Liver (tissue), 9 donors: ENCODE data around the gene AREG. TPM values are rescaled to one million over a fixed set of nuclear protein-coding genes. Genes with fewer than 3 reads are reported as not detected.

ENCODE experiments used
- DNase-seq: peaks from one replicate; pipeline ENCODE4 v3.0.0-alpha.2; 2017; ENCODE audit warnings: low spot score
- H3K27ac ChIP-seq, 2 donors: one replicate each; pipeline ENCODE4 v1.7.0; 2013; ENCODE audit warnings: inconsistent platforms in 2 of 2, low read length in 2 of 2, control low read depth in 1 of 2, low read depth in 1 of 2, mild to moderate bottlenecking in 1 of 2
- H3K27me3 ChIP-seq, 4 donors: one replicate each; pipeline versions ENCODE4 v1.6.1 to v1.7.0; 2013; ENCODE audit warnings: low read length in 3 of 4, inconsistent platforms in 1 of 4, mild to moderate bottlenecking in 1 of 4, moderate library complexity in 1 of 4; ENCODE audit not compliant: control insufficient read depth in 4 of 4, insufficient read depth in 4 of 4
- H3K36me3 ChIP-seq, 4 donors: one replicate each; pipeline versions ENCODE4 v1.6.1 to v1.7.0; 2013; ENCODE audit warnings: low read length in 3 of 4, mild to moderate bottlenecking in 3 of 4, low read depth in 1 of 4, moderate library complexity in 1 of 4; ENCODE audit not compliant: control insufficient read depth in 4 of 4, insufficient read depth in 3 of 4
- H3K4me1 ChIP-seq, 4 donors: one replicate each; pipeline versions ENCODE4 v1.6.1 to v1.7.0; 2013; ENCODE audit warnings: low read length in 3 of 4, mild to moderate bottlenecking in 3 of 4, moderate library complexity in 1 of 4; ENCODE audit not compliant: control insufficient read depth in 4 of 4, insufficient read depth in 4 of 4
- H3K4me3 ChIP-seq, 3 donors: one replicate each; pipeline versions ENCODE4 v1.6.1 to v1.7.0; 2013; ENCODE audit warnings: low read length in 3 of 3, control low read depth in 1 of 3, low read depth in 1 of 3, mild to moderate bottlenecking in 1 of 3
- H3K9ac ChIP-seq, 2 donors: one replicate each; pipeline ENCODE4 v1.7.0; 2013; ENCODE audit warnings: low read length in 2 of 2, mild to moderate bottlenecking in 2 of 2, moderate library complexity in 2 of 2, control low read depth in 1 of 2, low read depth in 1 of 2
- H3K9me3 ChIP-seq, 4 donors: one replicate each; pipeline versions ENCODE4 v1.6.1 to v1.7.0; 2013; ENCODE audit warnings: low read length in 3 of 4; ENCODE audit not compliant: control insufficient read depth in 4 of 4
- ATF3 ChIP-seq: IDR thresholded peaks from 2 replicates; pipeline ENCODE4 v1.6.1; 2016; ENCODE audit warnings: antibody characterized with exemption
- EGR1 ChIP-seq, 2 donors: IDR thresholded peaks; 2 replicates each; pipeline ENCODE4 v1.6.1; 2016 to 2018; ENCODE audit warnings: antibody characterized with exemption in 2 of 2, low read depth in 2 of 2
- FOXA2 ChIP-seq: IDR thresholded peaks from 2 replicates; pipeline ENCODE4 v1.6.1; 2016; ENCODE audit warnings: antibody characterized with exemption
- GABPA ChIP-seq, 2 donors: IDR thresholded peaks in 1 of 2; conservative IDR thresholded peaks in 1 of 2; 2 replicates each; pipeline ENCODE4 v1.6.1; 2016; ENCODE audit warnings: antibody characterized with exemption in 2 of 2, mild to moderate bottlenecking in 1 of 2, moderate library complexity in 1 of 2
- HNF4A ChIP-seq, 2 donors: conservative IDR thresholded peaks; 2 replicates each; pipeline ENCODE4 v1.6.1; 2016; ENCODE audit warnings: antibody characterized with exemption in 2 of 2, mild to moderate bottlenecking in 2 of 2
- HNF4G ChIP-seq: IDR thresholded peaks from 2 replicates; pipeline ENCODE4 v1.6.1; 2016; ENCODE audit warnings: antibody characterized with exemption
- YY1 ChIP-seq: IDR thresholded peaks from 2 replicates; pipeline ENCODE4 v1.6.1; 2016; ENCODE audit warnings: antibody characterized with exemption, mild to moderate bottlenecking
- ZBTB33 ChIP-seq: IDR thresholded peaks from 2 replicates; pipeline ENCODE4 v1.6.1; 2016; ENCODE audit warnings: antibody characterized with exemption
- WGBS: extraction: QIAGEN DNeasy Blood & Tissue Kit; methylation state at CpG from one replicate; pipeline ENCODE4 v1.1.7; 2013; 5-methylcytosine and 5-hydroxymethylcytosine counted together
- polyA plus RNA-seq, 2 donors: library from polyadenylated mRNA; stranded (reverse) in 1 of 2; unstranded in 1 of 2; fragments of 200-250 nt in 1 of 2; fragments of >200 nt in 1 of 2; fragmentation: Nextera tagmentation in 1 of 2; extraction: Ambion mirVana in 1 of 2; gene quantifications; one replicate each; pipeline versions ENCODE4 v1.2.1 to v1.2.3, GENCODE V29; 2013 to 2015
- total RNA-seq, 2 donors: library from RNA; depleted of rRNA; stranded (reverse); fragments of >200 nt; gene quantifications; one replicate each; pipeline ENCODE4 v1.2.3, GENCODE V29; 2014
- donor health status: healthy.
- donor health status: healthy.
- donor health status: healthy.
- donor health status: healthy.
- donor health status: healthy.

The AREG gene
- total and polyA plus RNA-seq, 4 donors, result 0.06 to 0.71 TPM; not detected in 2

- TF ChIP-seq GABPA (IDR thresholded peaks at IDR 0.05 in 1 of 2, conservative IDR thresholded peaks at IDR 0.05 in 1 of 2) (no peak), HNF4G (no peak), ATF3 (no peak)
Measured at GRCh38 chr4:74466242-74466641, 21.3 kb downstream of the AREG start (continued).

- Histone ChIP-seq H3K9ac (no peak overlapping the region), H3K4me3 (no peak overlapping the region), H3K27me3 (no peaks in the 10 kb centered on the region), H3K4me1 (no peaks in the 10 kb centered on the region), H3K27ac (no peak overlapping the region), H3K36me3 (no peaks in the 10 kb centered on the region), H3K9me3 (no peaks in the 10 kb centered on the region)
- no peak for DNase-seq
- TF ChIP-seq YY1, result no peak
- no peak for TF ChIP-seq ZBTB33
- TF ChIP-seq HNF4G, result no peak
- no peak for TF ChIP-seq HNF4A (conservative IDR thresholded peaks at IDR 0.05)
- no peak for TF ChIP-seq EGR1 (IDR thresholded peaks at IDR 0.05; ENCODE audit: low read depth in 2 of 2)
- no peak for TF ChIP-seq ATF3
- 93% methylated on average over 1 of the region's 1 CpG for WGBS
Measured at GRCh38 chr4:74471264-74471663, 26.3 kb downstream of the AREG start.

- WGBS, result 72% methylated on average over 5 of the region's 5 CpGs
- Histone ChIP-seq H3K9me3 (no peaks in the 10 kb centered on the region), H3K4me3 (no peak overlapping the region), H3K9ac (no peak overlapping the region), H3K27me3 (no peaks in the 10 kb centered on the region), H3K4me1 (no peaks in the 10 kb centered on the region), H3K36me3 (no peaks in the 10 kb centered on the region), H3K27ac (no peak overlapping the region)
- no peak for TF ChIP-seq GABPA (IDR thresholded peaks at IDR 0.05 in 1 of 2, conservative IDR thresholded peaks at IDR 0.05 in 1 of 2)
- no peak for TF ChIP-seq ATF3
- no peak for TF ChIP-seq FOXA2
- no peak for TF ChIP-seq YY1
- no peak for TF ChIP-seq ZBTB33
- no peak for DNase-seq
Measured at GRCh38 chr4:74473155-74473811, 28.3 kb downstream of the AREG start.
